SU-DHL-6 (cell line): Measurements from ENCODE around the gene PSMC3.

Source experiments
- H2AFZ ChIP-seq: fragments of 200-600 bp; sonication (generic); 2 replicates; pipeline ENCODE4 v1.6.1; 2014; ENCODE audit warnings: low read depth, mild to moderate bottlenecking, moderate library complexity, mixed read lengths, antibody characterized with exemption, low read length; ENCODE audit not compliant: severe bottlenecking
- H3F3A ChIP-seq: fragments of 200-600 bp; shearing (Covaris generic); 2 replicates; pipeline ENCODE4 v1.6.0; 2016; ENCODE audit warnings: antibody characterized with exemption, mild to moderate bottlenecking; ENCODE audit not compliant: insufficient read depth
- H3K27ac ChIP-seq: fragments of 200-600 bp; sonication (generic); 2 replicates; pipeline ENCODE4 v1.5.1; 2016; ENCODE audit warnings: low read depth, mild to moderate bottlenecking, low read length, moderate library complexity, mixed read lengths
- H3K27me3 ChIP-seq: fragments of 200-600 bp; sonication (generic), shearing (Covaris generic); 2 replicates; pipeline ENCODE4 v1.6.0; 2014; ENCODE audit warnings: mild to moderate bottlenecking, low read length
- H3K36me3 ChIP-seq: fragments of 200-600 bp; sonication (generic); 2 replicates; pipeline ENCODE4 v1.6.1; 2014; ENCODE audit warnings: mild to moderate bottlenecking, low read length, mixed read lengths
- H3K4me2 ChIP-seq: fragments of 300-600, 200-600 bp; shearing (Covaris generic), sonication (generic); 2 replicates; pipeline ENCODE4 v1.6.0; 2014; ENCODE audit warnings: low read length, low read depth, mild to moderate bottlenecking; ENCODE audit not compliant: poor library complexity, severe bottlenecking
- H3K4me3 ChIP-seq: fragments of 200-600 bp; sonication (generic); 2 replicates; pipeline ENCODE4 v1.5.1; 2014; ENCODE audit warnings: antibody characterized with exemption, low read length, mild to moderate bottlenecking, mixed read lengths; ENCODE audit not compliant: insufficient read depth, poor library complexity, severe bottlenecking
- H3K79me2 ChIP-seq: fragments of 200-600 bp; sonication (generic); 2 replicates; pipeline ENCODE4 v1.6.1; 2014; ENCODE audit warnings: mild to moderate bottlenecking, low read length, moderate library complexity; ENCODE audit not compliant: insufficient read depth
- H3K9ac ChIP-seq: fragments of 200-600 bp; sonication (generic); 2 replicates; pipeline ENCODE4 v1.7.0; 2014; ENCODE audit warnings: mild to moderate bottlenecking, low read length
- H3K9me2 ChIP-seq: fragments of 200-600 bp; sonication (generic); replicated peaks from 2 replicates; pipeline ENCODE4 v1.6.1; 2014; ENCODE audit warnings: low read length; ENCODE audit not compliant: insufficient read depth
- H3K9me3 ChIP-seq: fragments of 200-600 bp; sonication (generic); 2 replicates; pipeline ENCODE4 v1.6.1; 2014; ENCODE audit warnings: low read length, mixed read lengths; ENCODE audit not compliant: insufficient read depth
- H4K20me1 ChIP-seq: fragments of 200-600 bp; sonication (generic); 2 replicates; pipeline ENCODE4 v1.6.1; 2014; ENCODE audit warnings: low read depth, mild to moderate bottlenecking, antibody characterized with exemption, low read length, moderate library complexity, mixed read lengths
- EZH2phosphoT487 ChIP-seq: fragments of 200-600 bp; sonication (generic), shearing (Covaris generic); conservative IDR thresholded peaks from 2 replicates; pipeline ENCODE4 v1.6.1; 2018; ENCODE audit warnings: mild to moderate bottlenecking, antibody characterized with exemption, low read length, moderate library complexity, mixed read lengths
- TF ChIP-seq, protein P1 (sequence below): fragments of 200-600 bp; sonication (generic); IDR thresholded peaks from one replicate; pipeline ENCODE4 v1.5.1; 2017; ENCODE audit warnings: antibody characterized with exemption, mild to moderate bottlenecking, low read length, moderate library complexity; ENCODE audit not compliant: insufficient read depth, poor library complexity, severe bottlenecking

The PSMC3 gene

GRCh38 chr11:47448566-47449427 is 22.6 kb upstream of the PSMC3 start, which contains the start of gene RAPSN:
Gene RAPSN (minus strand): TSS chr11:47449136. CDS start chr11:47448964, 172 bp downstream.
- Histone ChIP-seq H3K27me3 (no peaks in the 10 kb centered on the region), H3K9me3 (no peaks in the 10 kb centered on the region), H3K36me3 (no peaks in the 10 kb centered on the region), H3K9ac (no peak within 1 kb of the TSS), H3K4me2 (no peak within 1 kb of the TSS), H2AFZ (no peak within 1 kb of the TSS), H3F3A (no peaks in the 10 kb centered on the region), H3K79me2 (no peaks in the 10 kb centered on the region), H3K4me3 (no peak within 1 kb of the TSS), H4K20me1 (no peaks in the 10 kb centered on the region), H3K9me2 (no peaks in the 10 kb centered on the region), H3K27ac (no peak within 1 kb of the TSS)
- TF ChIP-seq, protein P1, sequence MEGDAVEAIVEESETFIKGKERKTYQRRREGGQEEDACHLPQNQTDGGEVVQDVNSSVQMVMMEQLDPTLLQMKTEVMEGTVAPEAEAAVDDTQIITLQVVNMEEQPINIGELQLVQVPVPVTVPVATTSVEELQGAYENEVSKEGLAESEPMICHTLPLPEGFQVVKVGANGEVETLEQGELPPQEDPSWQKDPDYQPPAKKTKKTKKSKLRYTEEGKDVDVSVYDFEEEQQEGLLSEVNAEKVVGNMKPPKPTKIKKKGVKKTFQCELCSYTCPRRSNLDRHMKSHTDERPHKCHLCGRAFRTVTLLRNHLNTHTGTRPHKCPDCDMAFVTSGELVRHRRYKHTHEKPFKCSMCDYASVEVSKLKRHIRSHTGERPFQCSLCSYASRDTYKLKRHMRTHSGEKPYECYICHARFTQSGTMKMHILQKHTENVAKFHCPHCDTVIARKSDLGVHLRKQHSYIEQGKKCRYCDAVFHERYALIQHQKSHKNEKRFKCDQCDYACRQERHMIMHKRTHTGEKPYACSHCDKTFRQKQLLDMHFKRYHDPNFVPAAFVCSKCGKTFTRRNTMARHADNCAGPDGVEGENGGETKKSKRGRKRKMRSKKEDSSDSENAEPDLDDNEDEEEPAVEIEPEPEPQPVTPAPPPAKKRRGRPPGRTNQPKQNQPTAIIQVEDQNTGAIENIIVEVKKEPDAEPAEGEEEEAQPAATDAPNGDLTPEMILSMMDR: no peak
- no peak for TF ChIP-seq EZH2phosphoT487

DNA sequence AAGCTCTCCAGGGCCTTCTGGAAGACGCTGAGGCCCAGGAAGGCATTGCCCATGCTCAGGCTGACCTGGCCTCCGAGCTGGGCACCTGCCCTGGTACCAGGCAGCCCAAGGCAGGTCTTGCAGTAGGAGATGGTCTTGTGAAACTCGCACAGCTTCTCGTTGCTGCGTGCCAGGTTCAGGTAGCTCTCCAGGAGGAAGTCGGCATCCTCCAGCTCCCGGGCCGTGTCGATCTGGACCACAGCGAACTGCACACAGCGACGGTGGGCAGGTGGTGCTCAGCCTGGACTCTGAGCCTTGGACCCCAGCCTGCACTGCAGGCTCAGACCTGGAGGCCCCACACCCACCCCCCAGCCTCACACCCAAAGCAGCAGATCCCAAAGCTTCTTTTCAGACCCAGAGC is 21.7 kb upstream of the PSMC3 start:
- Histone ChIP-seq H3K9me2 (no peaks in the 10 kb centered on the region), H3F3A (no peaks in the 10 kb centered on the region), H2AFZ (no peak overlapping the region), H3K79me2 (no peaks in the 10 kb centered on the region), H3K36me3 (no peaks in the 10 kb centered on the region), H3K4me2 (no peak overlapping the region), H3K4me3 (no peak overlapping the region), H4K20me1 (no peaks in the 10 kb centered on the region), H3K27ac (no peak overlapping the region), H3K9ac (no peak overlapping the region), H3K9me3 (no peaks in the 10 kb centered on the region), H3K27me3 (no peaks in the 10 kb centered on the region)
- no peak for TF ChIP-seq EZH2phosphoT487
- TF ChIP-seq, protein P1: no peak

DNA sequence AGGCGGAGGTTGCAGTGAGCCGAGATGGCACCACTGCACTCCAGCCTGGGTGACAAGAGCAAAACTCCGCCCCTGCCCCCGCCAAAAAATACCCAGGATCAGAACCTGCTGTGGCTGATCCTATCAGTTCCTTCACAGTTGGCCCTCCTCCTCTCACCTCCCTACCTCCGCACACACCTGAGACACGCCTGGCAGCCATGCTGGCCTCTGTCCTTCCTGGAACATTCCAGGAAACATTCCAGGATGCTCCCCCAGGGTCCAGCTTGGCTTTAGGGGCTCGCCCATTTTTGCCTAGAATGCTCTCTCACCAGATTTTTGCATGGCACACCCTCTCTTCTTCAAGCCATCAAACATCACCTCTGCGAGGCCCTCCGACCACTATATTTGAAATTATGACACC is 20.6 kb upstream of the PSMC3 start:
- Histone ChIP-seq H3K27me3 (no peaks in the 10 kb centered on the region), H3K9me2 (no peaks in the 10 kb centered on the region), H3K9me3 (no peaks in the 10 kb centered on the region), H3K4me3 (no peak overlapping the region), H4K20me1 (no peaks in the 10 kb centered on the region), H3K36me3 (no peaks in the 10 kb centered on the region), H2AFZ (no peak overlapping the region), H3K9ac (no peak overlapping the region), H3K27ac (no peak overlapping the region), H3K4me2 (no peak overlapping the region), H3F3A (no peaks in the 10 kb centered on the region), H3K79me2 (no peaks in the 10 kb centered on the region)
- TF ChIP-seq, protein P1: no peak
